Lung microvascular endothelial cell (primary cell): ENCODE data around the gene PARD6A. TPM values are rescaled to one million over a fixed set of nuclear protein-coding genes. Genes with fewer than 3 reads are reported as not detected.
"Not testable (repeated sequence)": the region's sequence is repeated elsewhere in the genome, so short reads cannot be mapped to it uniquely, and the experiment has no call there.

ENCODE experiments used
- DNase-seq, 2 donors: peaks; one replicate each; pipeline versions ENCODE4 v3.0.0 to v3.0.0-alpha.2; 2010; ENCODE audit warnings: low read depth in 2 of 2
- total RNA-seq: library from RNA; depleted of rRNA; stranded (reverse); fragments of >200 nt; gene quantifications from 2 replicates; pipeline ENCODE4 v1.2.1, GENCODE V29; 2014

PARD6A gene
- total RNA-seq, 1 donor from 2014 or later, result 4.8 TPM

GRCh38 chr16:67685388-67686112, 24.8 kb downstream of the PARD6A start:
- DNase-seq, result no peak

GRCh38 chr16:67693517-67694285, 32.9 kb downstream of the PARD6A start:
- DNase-seq, result not testable (repeated sequence)

- no peak for DNase-seq
Observed at GRCh38 chr16:67694611-67695010, 33.9 kb downstream of the PARD6A start.

- no peak for DNase-seq
Observed at GRCh38 chr16:67697422-67698185, 36.8 kb downstream of the PARD6A start.

- DNase-seq, result no peak
Observed at GRCh38 chr16:67699265-67699664, 38.5 kb downstream of the PARD6A start.

- DNase-seq, result no peak
Observed at GRCh38 chr16:67701420-67701819, 40.7 kb downstream of the PARD6A start.

GRCh38 chr16:67702130-67702529, 41.4 kb downstream of the PARD6A start:
- DNase-seq, result no peak

- DNase-seq, result no peak
Observed at GRCh38 chr16:67703626-67704025, 42.9 kb downstream of the PARD6A start.

- no peak for DNase-seq
Observed at GRCh38 chr16:67704110-67704509, 43.4 kb downstream of the PARD6A start.

- DNase-seq, result no peak
Observed at GRCh38 chr16:67707210-67707609, 46.5 kb downstream of the PARD6A start.

GRCh38 chr16:67707790-67708189, 47.0 kb downstream of the PARD6A start:
- DNase-seq, result no peak

- peak in 1 of 2 donors; percentile 17 for DNase-seq
Observed at GRCh38 chr16:67708368-67708771, 47.6 kb downstream of the PARD6A start.

GRCh38 chr16:67709050-67709449, 48.3 kb downstream of the PARD6A start:
- no peak for DNase-seq

- no peak for DNase-seq
Observed at GRCh38 chr16:67710607-67711006, 49.8 kb downstream of the PARD6A start.

Other genes with a start within 250 kb of the PARD6A start
- 2.6 and 3.5 TPM in 2 replicates for gene ZDHHC1, start 244.5 kb upstream of the PARD6A start, total RNA-seq
- not detected in 2 replicates for gene HSD11B2, start 229.8 kb upstream of the PARD6A start, total RNA-seq
- 92.1 and 95.2 TPM in 2 replicates for gene ATP6V0D1, start 179.8 kb upstream of the PARD6A start, total RNA-seq
- not detected in 2 replicates for gene AGRP, start 177.4 kb upstream of the PARD6A start, total RNA-seq
- 20.7 and 23.4 TPM in 2 replicates for gene RIPOR1, start 132.1 kb upstream of the PARD6A start, total RNA-seq
- 17.2 and 24.8 TPM in 2 replicates for gene CTCF, start 98.4 kb upstream of the PARD6A start, total RNA-seq
- 0.44 and 0.79 TPM in 2 replicates for gene CARMIL2, start 15.8 kb upstream of the PARD6A start, total RNA-seq
- 8.3 and 10.5 TPM in 2 replicates for gene ACD, start 700 bp upstream of the PARD6A start, total RNA-seq
- 7.0 and 8.5 TPM in 2 replicates for gene ENKD1, start 5.8 kb downstream of the PARD6A start, total RNA-seq
- 2.6 and 2.8 TPM in 2 replicates for gene C16orf86, start 5.9 kb downstream of the PARD6A start, total RNA-seq
- 39.9 and 68.8 TPM in 2 replicates for gene GFOD2, start 58.4 kb downstream of the PARD6A start, total RNA-seq
- gene RANBP10, start 145.6 kb downstream of the PARD6A start, total RNA-seq, result 4.4 and 7.9 TPM in 2 replicates
- gene TSNAXIP1, start 145.9 kb downstream of the PARD6A start, total RNA-seq, result 0.22 and 0.40 TPM in 2 replicates
- gene THAP11, start 181.4 kb downstream of the PARD6A start, total RNA-seq, result 25.7 and 39.1 TPM in 2 replicates
- gene NUTF2, start 186.0 kb downstream of the PARD6A start, total RNA-seq, result 164 and 193 TPM in 2 replicates
- 12.2 and 20.0 TPM in 2 replicates for gene CENPT, start 186.7 kb downstream of the PARD6A start, total RNA-seq
- gene EDC4, start 212.1 kb downstream of the PARD6A start, total RNA-seq, result 42.3 and 42.9 TPM in 2 replicates
- not detected in 2 replicates for gene NRN1L, start 223.9 kb downstream of the PARD6A start, total RNA-seq
- gene PSKH1, start 232.3 kb downstream of the PARD6A start, total RNA-seq, result 8.3 and 12.9 TPM in 2 replicates